ENCODE data around the gene ACYP1.

ACYP1 gene

DNA sequence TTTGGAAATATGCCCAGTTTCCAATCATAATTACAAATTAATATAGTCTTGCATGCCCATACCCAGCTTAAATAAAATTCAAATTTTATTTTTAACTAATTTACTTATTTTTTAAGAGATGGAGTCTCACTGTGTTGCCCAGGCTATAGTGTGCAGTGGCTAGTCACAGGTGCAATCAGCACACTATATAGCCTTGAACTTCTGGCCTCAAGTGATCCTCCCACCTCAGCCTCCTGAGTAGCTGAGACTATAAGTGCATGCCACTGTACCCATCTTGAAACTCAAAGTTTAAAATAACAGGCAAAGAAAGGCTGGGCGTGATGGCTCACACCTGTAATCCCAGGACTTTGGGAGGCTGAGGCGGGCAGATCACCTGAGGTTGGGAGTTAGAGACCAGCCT lies 22.9 kb downstream of the ACYP1 start:
- TF ChIP-seq, protein P1, sequence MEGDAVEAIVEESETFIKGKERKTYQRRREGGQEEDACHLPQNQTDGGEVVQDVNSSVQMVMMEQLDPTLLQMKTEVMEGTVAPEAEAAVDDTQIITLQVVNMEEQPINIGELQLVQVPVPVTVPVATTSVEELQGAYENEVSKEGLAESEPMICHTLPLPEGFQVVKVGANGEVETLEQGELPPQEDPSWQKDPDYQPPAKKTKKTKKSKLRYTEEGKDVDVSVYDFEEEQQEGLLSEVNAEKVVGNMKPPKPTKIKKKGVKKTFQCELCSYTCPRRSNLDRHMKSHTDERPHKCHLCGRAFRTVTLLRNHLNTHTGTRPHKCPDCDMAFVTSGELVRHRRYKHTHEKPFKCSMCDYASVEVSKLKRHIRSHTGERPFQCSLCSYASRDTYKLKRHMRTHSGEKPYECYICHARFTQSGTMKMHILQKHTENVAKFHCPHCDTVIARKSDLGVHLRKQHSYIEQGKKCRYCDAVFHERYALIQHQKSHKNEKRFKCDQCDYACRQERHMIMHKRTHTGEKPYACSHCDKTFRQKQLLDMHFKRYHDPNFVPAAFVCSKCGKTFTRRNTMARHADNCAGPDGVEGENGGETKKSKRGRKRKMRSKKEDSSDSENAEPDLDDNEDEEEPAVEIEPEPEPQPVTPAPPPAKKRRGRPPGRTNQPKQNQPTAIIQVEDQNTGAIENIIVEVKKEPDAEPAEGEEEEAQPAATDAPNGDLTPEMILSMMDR (conservative IDR thresholded peaks at IDR 0.05; ENCODE audit: control insufficient read depth, insufficient read depth, low read depth, low read length): no peak
- no peak overlapping the region for H3K4me3 ChIP-seq (ENCODE audit: control insufficient read depth, low read depth, low read length)
- DNase-seq (ENCODE audit: low read depth): no peak

GRCh38 chr14:75040507-75040906 lies 23.3 kb downstream of the ACYP1 start:
- no peak for DNase-seq (ENCODE audit: low read depth)
- H3K4me3 ChIP-seq (ENCODE audit: control insufficient read depth, low read depth, low read length): no peak overlapping the region
- TF ChIP-seq, protein P1 (conservative IDR thresholded peaks at IDR 0.05; ENCODE audit: control insufficient read depth, insufficient read depth, low read depth, low read length): no peak

DNA sequence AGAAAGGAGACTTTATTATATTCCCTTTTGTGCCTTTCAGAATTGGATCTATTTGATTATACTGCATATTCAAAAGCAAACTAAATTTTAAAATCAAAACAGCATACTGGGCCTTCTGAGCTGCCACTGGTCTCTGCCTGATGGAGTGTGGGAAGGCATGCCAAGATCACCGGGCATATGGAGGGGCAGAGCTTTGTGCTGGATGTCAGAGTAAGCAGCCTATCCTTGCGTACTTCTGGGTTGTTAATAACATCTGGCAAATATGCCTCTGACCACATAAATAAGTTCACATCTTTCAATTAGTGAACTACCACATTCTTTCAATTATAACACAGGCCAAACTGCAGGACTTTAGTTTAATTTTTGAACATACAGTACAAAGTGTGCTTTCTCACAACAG lies 30.9 kb downstream of the ACYP1 start:
- no peak for DNase-seq (ENCODE audit: low read depth)
- TF ChIP-seq, protein P1 (conservative IDR thresholded peaks at IDR 0.05; ENCODE audit: control insufficient read depth, insufficient read depth, low read depth, low read length): no peak
- H3K4me3 ChIP-seq (ENCODE audit: control insufficient read depth, low read depth, low read length): no peak overlapping the region

- H3K4me3 ChIP-seq (ENCODE audit: control insufficient read depth, low read depth, low read length): no peak overlapping the region
- DNase-seq (ENCODE audit: low read depth): no peak
- TF ChIP-seq, protein P1 (conservative IDR thresholded peaks at IDR 0.05; ENCODE audit: control insufficient read depth, insufficient read depth, low read depth, low read length): no peak
Observed at GRCh38 chr14:75030147-75030546, 33.7 kb downstream of the ACYP1 start.

DNA sequence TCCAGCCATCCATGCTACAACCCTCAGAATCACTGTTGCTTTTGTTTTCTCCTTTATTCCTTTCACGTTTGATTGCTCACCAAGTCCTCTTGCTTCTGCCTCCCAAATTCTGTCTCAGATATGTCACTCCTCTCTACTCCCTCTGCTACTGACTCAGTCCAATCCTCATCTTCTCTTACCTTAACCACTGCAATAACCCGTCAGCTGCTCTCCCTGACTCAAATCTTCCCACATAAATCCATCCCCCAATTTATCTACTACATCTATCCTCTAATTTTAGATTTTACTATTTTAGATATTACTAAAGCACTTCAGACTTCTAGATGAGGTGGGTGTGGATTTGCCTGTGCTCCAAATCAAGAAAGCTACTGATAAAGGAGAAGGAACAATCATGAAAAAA lies 37.9 kb downstream of the ACYP1 start:
- TF ChIP-seq, protein P1 (conservative IDR thresholded peaks at IDR 0.05; ENCODE audit: control insufficient read depth, insufficient read depth, low read depth, low read length): no peak
- no peak for DNase-seq (ENCODE audit: low read depth)
- H3K4me3 ChIP-seq (ENCODE audit: control insufficient read depth, low read depth, low read length): no peak overlapping the region

DNA sequence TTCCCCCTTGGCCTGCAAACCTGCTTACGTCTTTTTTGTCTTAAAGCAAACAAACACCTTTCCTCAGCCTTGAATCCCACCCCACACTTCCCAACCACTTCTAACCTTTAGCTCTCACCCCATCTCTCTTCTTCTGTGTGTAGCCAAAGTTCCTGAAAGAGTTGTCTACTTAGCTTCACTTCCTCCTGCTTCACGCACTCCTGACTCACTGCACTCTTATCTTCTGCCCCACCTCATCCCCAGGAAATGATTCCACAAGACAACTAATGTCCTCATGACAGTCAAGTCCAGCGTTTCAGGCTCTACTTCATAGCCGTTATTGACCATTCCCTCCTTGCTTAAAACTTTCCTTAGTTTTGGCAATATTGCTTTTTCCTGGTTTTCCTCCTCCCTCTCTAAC lies 38.7 kb downstream of the ACYP1 start:
- TF ChIP-seq, protein P1 (conservative IDR thresholded peaks at IDR 0.05; ENCODE audit: control insufficient read depth, insufficient read depth, low read depth, low read length): no peak
- H3K4me3 ChIP-seq (ENCODE audit: control insufficient read depth, low read depth, low read length): no peak overlapping the region
- no peak for DNase-seq (ENCODE audit: low read depth)

DNA sequence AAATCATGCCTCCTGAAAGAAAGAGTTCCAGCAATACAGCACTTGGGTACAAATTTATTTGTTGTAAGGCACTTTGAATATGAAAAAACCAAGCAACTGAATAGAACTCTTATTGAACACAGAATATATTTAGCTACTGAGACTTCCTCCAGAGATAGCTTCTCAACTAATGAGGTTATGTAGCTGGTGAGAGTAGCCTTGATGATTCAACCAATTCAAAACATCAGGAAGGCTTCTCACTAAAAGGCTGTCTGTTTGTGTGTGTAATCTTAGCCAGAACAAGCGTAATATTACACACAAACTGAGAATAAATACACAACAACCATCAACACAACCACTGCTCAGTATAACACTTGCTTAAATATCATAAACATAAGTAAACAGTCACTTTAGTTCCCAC lies 40.7 kb downstream of the ACYP1 start:
- TF ChIP-seq, protein P1 (conservative IDR thresholded peaks at IDR 0.05; ENCODE audit: control insufficient read depth, insufficient read depth, low read depth, low read length): no peak
- no peak overlapping the region for H3K4me3 ChIP-seq (ENCODE audit: control insufficient read depth, low read depth, low read length)
- DNase-seq (ENCODE audit: low read depth): no peak

Measured in fibroblast of mammary gland (primary cell).